Measurements from ENCODE around the gene TSPAN13.

GRCh38 chr7:16764942-16765341 is 11.4 kb downstream of the TSPAN13 start:
- TF ChIP-seq CTCF (IDR thresholded peaks at IDR 0.05) (no peak), POLR2A (IDR thresholded peaks at IDR 0.05) (no peak)

Measured in thyroid gland (tissue), 4 donors.